HG03139 (cell line): ENCODE data around the gene PPIL4.

ENCODE experiments used
- ATAC-seq: cut with Tn5 transposase; IDR thresholded peaks from one replicate; pipeline ENCODE4 v1.9.1; 2021; ENCODE audit not compliant: unreplicated experiment

The PPIL4 gene

GRCh38 chr6:149545754-149546471 lies at the start of gene PPIL4:
PPIL4 (minus strand) TSS chr6:149546043; CDS start chr6:149546005, 38 bp downstream.
- peak; percentile 86 for ATAC-seq

GRCh38 chr6:149593408-149593807 lies 47.6 kb upstream of the PPIL4 start:
- no peak for ATAC-seq

- no peak for ATAC-seq
These were observed 47.1 kb upstream of the PPIL4 start for GRCh38 chr6:149592983-149593382.

- ATAC-seq, result no peak
These were observed 40.3 kb upstream of the PPIL4 start for GRCh38 chr6:149586149-149586548.

- no peak for ATAC-seq
These were observed 35.5 kb upstream of the PPIL4 start for GRCh38 chr6:149581349-149581748.

GRCh38 chr6:149580880-149581279 lies 35.0 kb upstream of the PPIL4 start:
- no peak for ATAC-seq

GRCh38 chr6:149567945-149568585 lies 22.2 kb upstream of the PPIL4 start:
- no peak for ATAC-seq

- ATAC-seq, result no peak
These were observed 21.3 kb upstream of the PPIL4 start for GRCh38 chr6:149567194-149567586.

GRCh38 chr6:149566410-149567193 lies 20.8 kb upstream of the PPIL4 start:
- peak; percentile 14 for ATAC-seq

GRCh38 chr6:149565527-149566409 lies 19.9 kb upstream of the PPIL4 start, which contains the start of gene GINM1:
GINM1 (plus strand) TSS chr6:149566375; CDS start chr6:149566415, 40 bp downstream.
- peak; percentile 86 for ATAC-seq

GRCh38 chr6:149563928-149564325 lies 18.1 kb upstream of the PPIL4 start:
- no peak for ATAC-seq

GRCh38 chr6:149563203-149563927 lies 17.5 kb upstream of the PPIL4 start:
- no peak for ATAC-seq

- ATAC-seq, result no peak
These were observed 14.9 kb upstream of the PPIL4 start for GRCh38 chr6:149560736-149561135.

GRCh38 chr6:149559389-149559788 lies 13.5 kb upstream of the PPIL4 start:
- no peak for ATAC-seq

- no peak for ATAC-seq
These were observed 12.2 kb upstream of the PPIL4 start for GRCh38 chr6:149558029-149558428.

GRCh38 chr6:149551920-149552319 lies 6.1 kb upstream of the PPIL4 start:
- no peak for ATAC-seq

- ATAC-seq, result peak; percentile 7
These were observed 537 bp downstream of the PPIL4 start for GRCh38 chr6:149545258-149545753.

- no peak for ATAC-seq
These were observed 1.1 kb downstream of the PPIL4 start for GRCh38 chr6:149544646-149545257.

- no peak for ATAC-seq
These were observed 4.7 kb downstream of the PPIL4 start for GRCh38 chr6:149541139-149541538.
